ENCODE measurements around the gene RAD51B.

The RAD51B gene

DNA sequence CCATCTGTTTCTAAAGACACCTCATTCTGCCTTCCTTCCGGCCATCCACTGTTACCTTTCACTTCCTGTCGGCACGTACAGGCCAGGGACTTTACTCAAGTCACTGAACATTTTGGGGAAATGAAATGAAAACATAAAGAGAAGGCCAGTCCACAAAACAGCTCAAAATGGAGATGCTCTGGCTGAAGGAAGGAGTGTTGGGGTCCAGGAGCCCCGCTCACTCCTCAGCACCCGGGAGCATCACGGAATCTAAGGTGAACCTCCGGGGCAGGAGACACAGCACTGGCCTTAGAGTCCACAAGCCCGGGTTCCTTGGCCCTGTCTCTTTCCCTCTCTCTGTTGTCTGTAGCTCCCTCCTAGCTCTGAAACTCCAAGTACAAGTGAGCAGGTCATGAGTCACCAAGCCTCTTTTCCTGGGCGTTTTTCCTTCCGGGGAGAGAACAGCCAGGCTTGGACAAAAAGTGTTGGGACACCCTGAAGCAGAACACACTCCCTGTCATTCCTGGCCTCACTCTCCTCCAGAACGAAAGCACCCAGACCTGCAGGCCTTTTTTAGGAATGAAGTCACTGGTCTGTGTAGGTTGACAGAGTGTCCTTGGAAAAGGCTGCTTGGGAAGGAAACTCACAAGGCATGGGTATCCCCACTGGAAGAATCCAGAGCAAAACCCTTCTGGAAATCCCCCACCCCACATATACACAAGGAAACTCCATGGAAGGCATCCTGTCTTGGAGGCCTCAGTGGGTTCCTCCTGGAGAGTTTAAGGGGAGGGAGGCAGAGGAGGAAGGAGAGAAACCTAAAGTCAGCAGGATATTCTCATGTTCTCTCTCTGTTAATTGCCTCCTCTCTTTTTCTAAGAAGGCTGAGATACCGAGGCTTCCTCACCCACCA is 728.0 kb downstream of the RAD51B start:
- DNase-seq: peak; percentile 95

GRCh38 chr14:68548194-68549076 is 728.9 kb downstream of the RAD51B start:
- peak; percentile 98 for DNase-seq

DNA sequence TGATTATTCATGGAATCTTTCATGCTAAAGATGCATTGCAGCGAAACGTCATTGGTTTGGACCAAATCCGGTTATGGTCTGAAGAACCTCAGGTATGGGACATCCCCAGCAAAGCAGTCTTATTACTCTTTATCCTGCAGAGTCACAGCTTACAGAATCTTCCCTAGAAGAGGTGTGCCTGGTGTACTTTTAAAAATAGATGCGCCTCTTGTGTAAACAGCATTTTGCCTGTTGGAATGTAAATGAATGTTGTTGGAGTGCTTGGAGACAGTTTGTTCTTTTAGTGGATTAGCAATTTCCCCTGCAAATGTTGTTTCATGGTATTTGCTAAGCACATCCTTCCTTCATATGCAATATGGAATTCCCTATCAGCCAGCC is 730.7 kb downstream of the RAD51B start:
- peak; percentile 43 for DNase-seq

DNA sequence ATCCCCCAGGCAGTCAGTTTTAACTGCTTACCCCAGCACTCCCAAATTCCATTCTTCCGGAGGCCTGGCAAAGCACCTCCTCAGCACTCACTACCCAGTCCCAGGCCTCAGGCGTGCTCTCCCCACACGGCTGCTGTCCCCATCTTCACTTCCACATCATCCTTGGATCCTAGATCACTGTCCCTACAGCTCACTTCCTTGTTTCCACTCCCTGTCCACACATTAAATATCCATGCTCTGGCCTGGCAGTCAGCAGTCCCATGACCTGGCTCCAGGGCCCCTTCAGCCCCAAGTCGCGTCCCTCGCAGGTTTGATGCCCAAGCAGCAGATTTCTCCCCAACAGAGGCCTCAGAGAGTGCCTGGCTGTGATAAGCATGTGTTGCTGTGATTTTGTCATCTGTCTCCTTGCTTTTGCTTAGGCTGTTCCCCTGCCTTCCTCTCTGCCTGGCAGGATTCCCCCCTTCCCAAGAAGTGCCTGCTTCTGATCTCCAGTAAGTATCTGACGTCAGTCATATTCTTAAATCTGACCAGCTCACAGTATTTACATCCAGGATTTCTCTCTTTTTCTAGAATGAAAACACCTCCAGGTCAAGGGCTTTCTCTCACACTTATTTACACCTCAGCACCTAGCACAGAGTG is 731.6 kb downstream of the RAD51B start:
- no peak for DNase-seq

DNA sequence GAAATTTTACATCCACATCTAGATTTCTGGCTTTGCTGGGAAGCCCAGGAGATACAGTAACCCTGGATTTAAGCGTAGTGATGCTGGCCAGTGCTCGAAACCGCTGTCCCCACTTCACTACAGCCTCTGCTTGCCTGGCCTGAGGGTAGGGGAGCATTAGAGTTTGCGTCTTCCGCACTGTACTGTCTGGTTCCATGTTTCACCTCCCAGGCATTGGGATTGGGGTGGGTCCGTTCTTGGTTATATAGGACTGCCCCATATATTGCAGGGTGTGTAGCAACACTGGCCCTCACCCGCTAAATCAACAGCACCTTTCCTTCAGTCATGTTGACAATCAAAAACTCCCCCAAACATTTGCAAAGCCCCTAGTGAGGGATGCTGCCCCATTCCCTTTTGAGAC is 732.5 kb downstream of the RAD51B start:
- no peak for DNase-seq

DNA sequence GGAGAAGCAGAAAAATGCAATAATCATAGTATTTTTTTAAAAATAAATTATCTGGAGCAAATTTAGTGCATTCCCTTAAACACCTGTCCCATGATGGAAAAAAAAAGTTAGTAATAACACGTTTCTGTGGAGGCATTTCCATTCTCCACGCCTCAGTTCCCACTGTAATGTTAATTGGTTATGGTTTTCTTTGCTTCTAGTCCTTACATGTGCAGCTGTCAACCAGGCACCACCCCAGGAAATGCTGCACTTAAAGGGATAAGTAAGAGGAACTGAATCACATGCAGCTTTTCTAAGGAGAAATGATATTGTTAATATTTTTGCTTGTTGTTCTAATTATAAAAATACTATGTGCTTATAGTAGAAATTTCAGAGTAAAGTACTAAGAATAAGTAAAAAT is 733.0 kb downstream of the RAD51B start:
- peak; percentile 42 for DNase-seq

- no peak for DNase-seq
Observed at GRCh38 chr14:68553311-68553710, 733.7 kb downstream of the RAD51B start.

- DNase-seq: no peak
Observed at GRCh38 chr14:68554231-68554630, 734.7 kb downstream of the RAD51B start.

- DNase-seq: no peak
Observed at GRCh38 chr14:68556253-68556652, 736.7 kb downstream of the RAD51B start.

DNA sequence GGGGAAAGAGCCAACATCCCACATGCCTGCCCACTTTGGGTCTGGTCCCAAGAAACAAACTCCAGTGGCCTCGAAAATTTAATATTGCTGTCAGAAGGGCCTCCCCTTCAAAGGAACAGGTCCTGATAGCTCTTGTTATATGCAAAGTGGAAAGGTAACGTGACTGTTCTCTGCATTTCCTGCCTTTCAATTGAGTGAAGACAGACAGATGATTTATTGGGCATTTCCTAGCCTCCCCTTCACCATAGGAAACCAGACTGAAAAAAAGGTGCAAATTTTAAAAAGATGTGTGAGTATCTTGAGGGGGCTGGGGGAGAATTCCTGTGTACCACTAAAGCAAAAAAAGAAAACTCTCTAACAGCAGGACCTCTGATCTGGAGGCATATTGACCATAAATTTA is 738.1 kb downstream of the RAD51B start:
- no peak for DNase-seq

GRCh38 chr14:68558096-68558495 is 738.5 kb downstream of the RAD51B start:
- no peak for DNase-seq

DNA sequence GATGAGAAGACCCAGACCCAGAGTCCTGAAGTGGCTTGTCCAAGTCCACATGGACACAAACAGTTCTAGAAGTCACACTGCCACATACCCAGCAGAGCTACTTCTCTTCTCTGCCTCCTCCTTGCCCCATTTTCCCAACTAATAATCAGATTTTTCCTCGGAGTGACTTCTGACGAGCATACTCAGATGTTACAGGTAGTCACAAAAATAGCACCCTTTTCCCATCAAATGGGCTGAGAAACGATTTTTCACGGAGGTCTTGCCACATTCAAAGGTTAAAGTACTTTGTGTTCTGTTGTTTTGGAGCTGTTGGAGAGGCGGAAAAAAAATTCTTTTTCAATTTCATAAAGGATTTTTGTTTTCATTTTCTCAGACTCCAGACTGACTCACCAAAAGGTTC is 740.4 kb downstream of the RAD51B start:
- no peak for DNase-seq

DNA sequence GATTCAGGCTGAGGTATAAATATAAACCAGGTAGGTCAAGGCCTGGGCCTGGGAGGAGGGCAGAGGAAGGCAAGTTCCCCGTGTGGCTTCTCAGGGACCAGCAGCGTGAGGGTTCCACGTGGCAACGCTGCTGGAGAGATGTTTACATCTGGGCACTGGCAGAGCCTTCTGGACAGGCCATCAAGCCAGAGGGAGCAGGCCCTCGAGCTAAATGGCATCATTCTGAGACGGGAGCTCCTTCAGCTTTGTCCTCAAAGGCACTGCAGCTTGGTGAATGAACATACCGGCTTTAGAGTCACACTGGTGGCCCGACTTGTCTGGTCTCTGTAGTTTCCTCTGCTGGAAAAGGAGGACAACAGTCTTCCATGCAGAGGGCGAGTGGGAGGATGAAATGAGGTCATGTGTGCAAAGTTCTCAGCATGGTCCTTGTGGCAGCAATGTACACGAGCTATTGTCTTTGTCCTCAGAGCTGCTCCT is 742.0 kb downstream of the RAD51B start:
- no peak for DNase-seq

- DNase-seq: no peak
Observed at GRCh38 chr14:68562911-68563250, 743.3 kb downstream of the RAD51B start.

DNA sequence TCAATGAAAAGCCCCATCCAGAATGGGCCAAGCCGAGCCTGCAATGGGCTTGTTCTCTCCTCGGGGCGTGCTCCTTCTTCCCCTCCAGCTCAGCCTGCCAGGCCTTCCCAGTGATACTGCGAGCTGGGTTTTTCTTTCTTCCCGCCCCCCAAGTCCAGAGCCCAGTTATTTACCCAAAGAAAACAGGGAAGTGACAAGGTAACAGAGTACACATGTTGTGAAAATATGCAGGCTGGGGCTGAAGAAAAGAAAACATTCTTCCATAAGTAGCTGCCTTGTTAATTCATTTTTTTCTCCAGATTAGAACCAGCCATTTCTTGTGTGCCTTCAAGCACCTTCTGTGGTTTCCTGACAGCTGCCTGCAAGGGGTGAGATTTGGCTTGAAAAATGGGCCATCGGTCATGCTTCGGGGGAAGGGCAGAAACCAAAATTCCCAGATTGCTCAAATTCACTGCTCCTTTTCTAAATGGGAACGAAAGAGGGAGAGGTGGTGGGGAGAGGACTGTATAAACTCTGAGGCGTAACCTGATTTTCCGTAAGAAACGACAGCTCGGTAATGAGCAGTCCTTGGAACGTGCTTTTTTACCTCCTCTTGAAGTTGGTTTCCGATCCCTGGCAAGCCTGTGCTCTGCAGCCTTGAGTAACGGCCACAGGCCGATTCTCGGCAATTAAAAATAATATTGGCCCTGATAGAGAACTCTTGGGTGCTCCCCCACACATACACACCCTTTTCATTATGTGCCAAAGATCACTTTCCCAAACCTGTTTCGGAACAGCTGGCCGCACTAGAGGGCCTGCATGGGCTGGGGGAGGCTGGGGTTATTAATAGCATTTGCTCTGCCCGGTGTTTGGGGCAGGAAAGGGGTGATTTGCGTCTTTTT is 743.9 kb downstream of the RAD51B start:
- DNase-seq: peak; percentile 78

DNA sequence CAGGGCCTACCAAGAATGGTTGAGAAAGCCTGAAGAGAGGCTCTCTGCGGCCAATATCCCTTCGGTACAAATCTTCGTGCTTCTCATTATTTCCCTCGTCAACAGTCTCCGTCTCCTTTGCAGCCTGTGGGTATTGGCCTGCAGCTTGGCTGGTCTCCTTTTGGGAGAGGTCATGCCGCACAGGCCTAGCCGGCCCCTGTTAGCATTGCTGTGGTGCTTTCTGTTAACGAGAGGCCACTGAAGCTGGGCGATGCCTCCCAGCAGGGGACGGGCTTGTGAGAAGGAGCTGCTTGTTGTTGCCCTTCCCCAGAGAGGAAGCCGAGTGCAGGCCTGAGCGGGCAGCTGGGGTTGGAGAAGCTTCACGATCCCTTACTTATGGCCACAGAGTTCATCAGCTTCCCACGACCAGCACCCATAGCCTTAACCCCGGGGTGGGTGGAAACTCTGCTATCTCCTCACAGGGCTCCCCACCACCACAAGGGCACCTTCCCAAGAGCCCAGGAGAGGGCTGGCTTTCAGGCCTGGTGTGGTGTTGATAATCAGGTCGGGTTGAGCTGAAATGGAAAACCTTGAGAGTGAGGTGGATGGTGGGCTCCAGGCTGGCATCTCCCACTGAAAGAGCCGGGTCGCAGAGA is 744.7 kb downstream of the RAD51B start:
- no peak for DNase-seq

DNA sequence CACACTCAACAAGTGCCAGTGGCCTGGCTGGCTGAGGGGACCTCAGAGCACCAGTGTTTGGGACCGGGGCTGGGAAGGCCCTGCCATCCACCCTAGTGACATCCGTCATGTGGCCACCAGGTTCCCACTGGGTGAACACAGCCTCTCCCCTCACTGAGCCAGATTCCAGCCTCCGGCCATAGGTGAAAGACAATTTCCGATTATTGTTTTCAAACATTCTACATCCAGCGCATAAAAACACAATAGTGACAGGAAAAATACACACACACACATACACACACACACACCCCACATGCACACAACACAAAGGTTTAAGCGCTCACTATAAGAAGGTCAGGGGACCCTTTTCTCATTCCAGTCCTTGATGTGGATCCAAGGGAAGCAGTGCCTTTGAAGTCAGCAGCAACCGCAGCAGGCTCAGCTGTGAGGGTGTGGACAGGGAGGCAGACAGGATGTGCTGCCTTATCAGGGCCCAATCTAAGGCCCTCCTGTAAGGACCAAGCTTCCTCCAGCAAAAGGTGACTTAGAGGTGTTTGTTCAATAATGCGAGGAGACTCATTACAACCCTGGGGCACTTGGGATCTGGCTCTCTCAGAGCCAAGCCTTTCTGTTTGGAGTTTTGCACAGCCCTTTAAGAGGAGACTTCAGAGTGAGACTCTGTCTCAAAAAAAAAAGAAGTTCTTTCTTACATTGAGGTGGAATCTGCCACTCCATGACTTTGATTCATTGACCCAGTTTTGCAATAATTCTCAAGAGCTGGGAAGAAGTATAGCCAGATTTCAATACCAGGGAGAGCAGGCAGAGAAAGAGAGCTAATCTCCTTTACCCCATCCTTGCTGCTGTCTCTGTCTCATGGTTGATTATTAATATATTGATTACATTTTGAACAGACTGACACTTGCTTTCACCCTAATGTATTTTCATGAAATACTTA is 745.5 kb downstream of the RAD51B start:
- no peak for DNase-seq

- no peak for DNase-seq
Observed at GRCh38 chr14:68566075-68566474, 746.5 kb downstream of the RAD51B start.

GRCh38 chr14:68568907-68569897 is 749.6 kb downstream of the RAD51B start:
- DNase-seq: no peak
